HG03378 (cell line): ENCODE data around the gene PPP6R3.
"Not testable (repeated sequence)": the region's sequence is repeated elsewhere in the genome, so short reads cannot be mapped to it uniquely, and the experiment has no call there.

Source experiments
- ATAC-seq: cut with Tn5 transposase; IDR thresholded peaks from one replicate; pipeline ENCODE4 v1.9.1; 2021; ENCODE audit warnings: mild to moderate bottlenecking, moderate library complexity; ENCODE audit not compliant: unreplicated experiment

PPP6R3 gene

DNA sequence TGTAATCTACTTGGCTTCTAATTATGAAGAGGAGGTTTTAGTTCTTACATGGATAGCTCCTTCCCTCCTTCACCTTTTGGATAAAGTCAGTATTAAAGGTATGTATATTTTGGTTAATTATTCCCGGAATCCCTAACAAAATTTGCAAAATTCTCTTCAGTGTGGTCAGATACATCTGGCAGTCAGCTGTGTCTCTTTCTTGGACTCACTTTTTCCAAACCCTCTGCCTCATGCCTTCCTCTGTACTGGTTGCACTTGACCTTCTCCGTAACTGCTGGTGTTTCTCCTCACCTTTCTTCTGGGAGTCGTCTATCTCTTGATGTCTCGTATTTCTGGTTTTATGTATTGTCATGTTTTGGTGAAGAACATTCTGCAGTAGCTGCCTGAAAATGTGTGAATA lies 62.5 kb downstream of the PPP6R3 start:
- no peak for ATAC-seq

DNA sequence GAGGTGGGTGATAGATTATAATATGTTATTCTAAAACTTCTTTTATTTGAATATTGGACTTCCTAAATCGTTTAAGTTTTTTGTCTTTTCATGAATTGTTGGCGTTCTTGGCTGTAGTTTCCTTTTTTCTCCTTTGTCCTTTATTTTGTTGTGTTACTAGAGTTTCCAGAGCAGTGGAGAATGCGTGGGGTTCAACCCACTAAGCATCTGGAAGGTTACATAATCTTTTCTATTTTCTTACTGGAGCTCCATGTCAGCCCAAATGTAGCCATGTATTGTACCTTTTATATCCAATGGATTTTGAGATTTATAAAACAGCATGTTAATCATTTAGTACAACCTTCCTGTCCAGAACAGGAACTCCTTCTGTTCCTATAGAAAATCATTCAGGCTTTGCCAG lies 63.2 kb downstream of the PPP6R3 start:
- no peak for ATAC-seq

DNA sequence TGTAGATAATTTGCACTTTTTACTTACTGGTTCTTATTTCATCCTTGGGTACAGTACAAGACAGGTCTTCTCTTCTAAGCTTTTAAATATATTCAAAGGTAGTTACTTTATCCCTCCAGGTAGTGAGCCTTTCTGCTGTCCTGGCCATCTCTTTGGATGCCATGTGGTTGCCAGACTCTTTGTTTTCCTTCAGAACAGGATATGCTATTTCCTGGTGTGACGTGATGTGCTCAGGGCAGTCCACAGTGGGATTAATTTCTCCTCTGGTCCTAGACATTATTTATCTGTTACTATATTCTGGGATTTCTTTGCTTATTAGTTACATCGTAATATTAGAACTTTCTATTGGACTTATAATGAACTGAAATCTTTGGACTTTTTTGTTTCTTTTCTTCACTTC lies 63.7 kb downstream of the PPP6R3 start:
- no peak for ATAC-seq

DNA sequence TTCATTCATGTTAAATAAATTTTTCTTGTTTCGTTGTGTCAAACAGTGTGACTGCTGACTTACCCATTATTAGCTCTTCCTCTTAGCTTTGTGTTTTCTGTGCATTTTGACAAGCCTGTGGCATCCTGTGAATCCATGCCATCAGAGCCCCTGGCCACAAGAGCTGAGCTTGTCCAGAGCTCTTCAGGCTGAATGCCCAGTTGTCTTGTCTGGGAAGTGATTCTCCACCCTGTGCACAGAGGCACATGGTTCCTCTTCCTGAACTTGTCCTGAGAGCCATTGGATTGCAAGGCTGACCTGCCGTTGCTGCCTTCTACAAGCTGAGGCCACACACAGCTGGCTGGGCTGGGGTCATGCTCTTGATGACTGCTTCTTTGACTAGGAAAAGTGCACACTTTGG lies 64.1 kb downstream of the PPP6R3 start:
- no peak for ATAC-seq

DNA sequence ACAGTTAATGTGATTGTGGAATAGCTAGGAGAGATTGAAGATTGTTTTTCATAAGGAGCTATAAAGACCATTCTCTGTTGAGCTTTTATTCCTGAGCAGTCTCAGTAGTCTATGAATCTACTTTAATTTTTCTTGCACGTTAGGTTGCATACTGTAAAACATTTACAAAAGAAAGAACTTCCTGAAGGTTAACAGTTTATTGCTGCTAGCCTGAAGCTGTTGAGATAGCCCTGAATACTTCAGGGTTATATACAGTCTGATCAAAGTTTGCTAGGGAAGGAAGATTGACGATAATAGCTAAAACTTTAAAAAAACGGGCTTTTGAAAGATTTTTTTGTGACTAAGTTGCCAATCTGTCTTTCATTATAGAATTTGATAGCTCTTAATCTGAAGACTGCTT lies 64.8 kb downstream of the PPP6R3 start:
- no peak for ATAC-seq

DNA sequence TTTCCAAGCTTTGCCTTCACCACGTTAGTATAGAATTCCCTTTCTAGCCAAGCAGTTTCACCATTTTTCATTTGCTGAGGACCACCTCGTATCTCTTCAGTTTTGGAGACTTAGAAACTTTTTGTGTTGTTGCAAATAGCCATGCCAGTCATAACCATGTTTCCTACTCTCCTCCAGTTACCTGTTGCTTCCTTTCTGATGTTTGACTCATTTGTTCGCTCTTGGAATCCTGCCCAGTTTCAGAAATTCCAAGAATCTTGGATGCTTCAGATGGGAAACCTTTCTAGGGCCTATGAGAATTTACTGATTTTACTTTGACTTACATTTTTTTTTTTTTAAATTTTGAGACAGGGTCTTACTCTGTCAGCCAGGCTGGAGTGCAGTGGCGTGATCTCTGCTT lies 65.4 kb downstream of the PPP6R3 start:
- ATAC-seq = no peak

DNA sequence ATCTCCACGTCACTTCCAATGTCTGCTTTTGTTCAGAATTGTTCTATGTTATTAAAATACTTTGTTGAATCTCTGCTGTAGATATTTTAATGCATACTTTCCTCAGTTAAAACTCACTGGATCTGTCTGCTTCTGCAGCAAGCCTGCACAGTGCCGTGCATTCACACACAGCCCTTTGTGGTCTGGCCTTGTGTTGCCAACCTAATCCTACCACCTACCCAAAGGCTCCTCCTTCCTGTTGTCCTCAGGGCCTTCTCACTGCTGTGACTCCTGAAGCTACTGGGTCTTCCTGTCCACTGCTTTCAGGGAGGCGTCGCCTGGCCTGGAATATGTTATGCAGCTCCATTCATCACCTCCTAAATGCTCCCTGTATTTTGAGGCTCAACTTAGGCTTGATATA lies 67.0 kb downstream of the PPP6R3 start:
- no peak for ATAC-seq

DNA sequence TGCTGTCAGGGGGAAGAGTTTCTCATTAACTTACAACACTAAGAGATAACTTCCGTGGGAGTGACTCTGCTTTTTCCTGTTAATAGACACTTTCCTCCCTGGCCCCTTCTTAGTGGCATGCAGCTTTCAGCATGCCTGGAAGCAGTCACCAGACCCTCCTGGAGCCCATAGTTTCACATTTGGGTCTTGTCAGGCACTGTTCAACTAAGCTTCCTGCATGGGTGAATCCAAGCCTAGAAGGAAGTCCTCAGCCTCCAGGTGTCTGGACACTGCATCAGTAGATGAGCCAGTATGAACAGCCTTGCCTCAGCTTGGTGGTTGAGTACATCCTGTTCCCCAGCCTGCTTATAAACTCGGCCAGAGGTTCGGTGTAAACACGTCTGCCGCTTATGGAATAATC lies 68.1 kb downstream of the PPP6R3 start:
- ATAC-seq = no peak

DNA sequence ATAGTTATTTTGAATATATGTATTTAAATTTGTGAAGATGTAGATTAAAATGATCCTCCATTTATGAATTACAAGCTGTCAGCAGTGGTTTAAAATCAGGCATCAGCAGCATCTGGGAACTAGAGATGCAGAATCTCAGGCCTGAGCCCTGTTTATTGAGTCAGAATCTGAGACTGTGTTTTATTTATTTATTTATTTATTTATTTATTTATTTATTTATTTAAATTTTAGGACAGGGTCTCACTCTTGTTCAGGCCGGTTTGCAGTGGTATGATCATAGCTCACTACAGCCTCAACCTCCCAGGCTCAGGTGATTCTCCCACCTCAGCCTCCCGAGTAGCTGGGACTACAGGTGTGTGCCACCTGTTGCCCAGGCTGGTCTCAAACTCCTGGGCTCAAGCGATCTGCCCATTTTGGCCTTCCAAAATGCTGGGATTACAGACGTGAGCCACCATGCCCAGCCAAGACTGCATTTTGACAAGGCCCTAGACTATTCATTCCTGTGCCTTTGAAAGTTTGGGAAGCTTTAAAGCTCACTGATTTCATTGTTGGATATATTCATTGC lies 70.7 kb downstream of the PPP6R3 start:
- no peak for ATAC-seq

DNA sequence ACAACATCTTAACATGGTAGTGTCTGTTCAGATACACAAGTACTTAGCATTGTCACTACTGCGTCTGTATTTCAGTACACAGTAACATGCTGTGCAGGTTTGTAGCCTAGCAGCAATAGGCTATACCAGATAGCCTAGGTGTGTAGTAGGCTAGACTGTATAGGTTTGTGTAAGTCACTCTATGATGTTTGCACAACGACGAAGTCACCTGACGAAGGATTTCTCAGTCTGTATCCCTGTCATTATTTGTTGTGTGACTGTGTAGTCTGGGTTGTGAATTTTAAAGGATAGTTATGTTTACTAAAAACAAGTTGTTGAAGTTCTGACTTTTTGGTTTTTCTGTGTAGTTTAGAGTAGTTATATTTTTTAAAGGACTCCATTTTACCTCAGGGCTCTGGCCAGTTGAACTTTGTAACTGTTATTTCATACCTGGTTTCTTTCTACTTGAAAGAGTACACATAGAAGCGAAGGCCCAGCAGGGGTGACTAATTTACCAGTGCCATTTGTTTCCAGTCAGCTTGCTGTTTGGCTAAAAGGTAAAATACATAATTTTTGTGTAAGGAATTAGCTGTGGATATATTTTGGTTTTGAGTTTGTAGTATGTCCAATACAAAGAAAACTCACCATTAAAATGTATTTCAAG lies 72.3 kb downstream of the PPP6R3 start:
- ATAC-seq = no peak

DNA sequence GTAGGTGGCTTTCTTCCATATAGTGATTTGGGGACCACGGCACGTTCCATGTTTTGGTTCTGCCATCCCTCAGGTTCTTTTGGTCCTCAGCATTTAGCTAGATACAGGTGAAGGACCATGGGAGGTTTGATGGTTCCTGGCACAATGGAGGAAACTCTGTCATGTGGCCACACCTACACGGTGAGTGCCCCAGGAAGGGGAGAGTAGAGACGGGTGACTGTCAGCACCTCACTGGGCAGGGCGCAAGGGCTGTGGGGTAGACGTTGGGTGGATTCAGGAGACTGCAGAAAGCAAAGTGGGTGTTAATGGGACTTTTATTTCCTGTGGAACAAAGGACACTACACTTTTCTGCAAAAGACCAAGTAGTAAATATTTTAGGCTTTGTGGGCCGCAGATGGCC lies 73.4 kb downstream of the PPP6R3 start:
- no peak for ATAC-seq

DNA sequence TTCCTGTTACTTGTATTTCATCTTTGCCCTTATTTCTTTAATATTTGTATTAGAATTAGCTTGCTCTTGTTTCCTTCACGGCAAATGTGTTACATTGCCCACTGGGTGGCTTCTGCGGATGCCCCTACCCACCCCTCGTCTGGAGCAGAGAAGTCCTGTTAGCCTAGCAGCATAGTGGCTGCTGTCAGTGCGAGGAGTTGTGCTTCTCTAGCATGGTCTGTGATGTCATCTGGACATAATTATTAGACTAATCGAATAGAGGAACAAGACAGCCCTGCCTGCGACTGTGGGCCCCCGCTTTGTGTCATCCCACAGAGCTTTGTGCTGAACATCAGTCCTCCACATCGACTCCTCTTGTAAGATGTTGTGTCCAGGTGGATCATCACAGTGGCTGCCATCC lies 74.5 kb downstream of the PPP6R3 start:
- no peak for ATAC-seq

DNA sequence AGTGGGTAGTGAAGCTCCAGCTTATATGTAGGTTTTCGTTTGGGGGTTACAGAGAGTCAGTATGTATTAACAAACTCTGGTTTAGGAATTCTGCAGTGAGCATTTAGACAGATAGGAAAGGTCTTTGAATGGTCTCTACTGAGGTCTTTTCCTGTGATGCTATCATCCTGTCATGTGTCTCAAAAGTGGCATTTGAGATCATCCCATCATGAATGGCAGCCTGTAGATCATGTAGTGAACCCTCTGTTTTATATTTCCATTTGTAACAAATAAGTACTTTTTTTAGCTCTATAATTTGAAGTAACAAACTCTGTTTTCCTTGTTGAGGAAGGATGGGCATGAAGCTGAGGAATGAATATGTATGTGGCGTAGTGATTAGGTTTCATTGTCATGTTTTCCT lies 76.2 kb downstream of the PPP6R3 start:
- no peak for ATAC-seq

DNA sequence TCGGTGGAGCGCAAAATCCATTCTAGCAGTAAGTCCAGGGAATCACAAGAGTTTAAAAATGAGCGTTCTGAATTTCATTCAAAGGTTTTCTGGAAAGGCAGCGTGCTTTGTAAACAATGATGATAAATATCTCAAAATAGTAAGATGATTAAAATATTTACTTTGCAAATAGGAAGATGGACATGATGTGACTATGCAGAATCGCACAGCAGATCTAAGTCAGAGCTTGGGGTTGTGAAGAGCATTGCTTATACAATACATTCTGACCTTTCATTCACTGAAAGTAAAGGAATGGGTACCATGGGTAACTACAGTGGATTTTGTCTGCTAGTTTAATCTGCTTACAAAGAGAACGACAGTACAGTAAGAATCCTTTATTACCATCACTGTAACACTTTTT lies 77.5 kb downstream of the PPP6R3 start:
- no peak for ATAC-seq

DNA sequence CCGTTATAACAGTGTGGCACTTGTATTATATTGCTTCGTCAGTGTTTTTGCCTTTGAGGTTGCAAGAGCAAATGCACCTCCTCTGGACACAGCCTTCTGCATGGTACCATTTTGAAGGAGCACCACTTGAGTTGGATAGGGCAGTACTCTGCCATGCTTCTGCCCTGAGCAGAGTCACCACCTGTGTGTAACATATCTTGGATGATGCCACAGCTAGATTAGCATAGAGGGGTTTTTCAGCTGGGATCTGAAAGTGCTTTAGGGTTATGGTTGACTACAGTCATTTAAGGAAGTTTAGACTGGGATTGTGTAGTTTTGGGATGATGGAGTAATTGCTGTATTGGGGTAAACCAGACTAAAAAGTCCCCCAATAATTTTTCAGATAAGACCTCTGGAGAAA lies 78.8 kb downstream of the PPP6R3 start:
- ATAC-seq = no peak

DNA sequence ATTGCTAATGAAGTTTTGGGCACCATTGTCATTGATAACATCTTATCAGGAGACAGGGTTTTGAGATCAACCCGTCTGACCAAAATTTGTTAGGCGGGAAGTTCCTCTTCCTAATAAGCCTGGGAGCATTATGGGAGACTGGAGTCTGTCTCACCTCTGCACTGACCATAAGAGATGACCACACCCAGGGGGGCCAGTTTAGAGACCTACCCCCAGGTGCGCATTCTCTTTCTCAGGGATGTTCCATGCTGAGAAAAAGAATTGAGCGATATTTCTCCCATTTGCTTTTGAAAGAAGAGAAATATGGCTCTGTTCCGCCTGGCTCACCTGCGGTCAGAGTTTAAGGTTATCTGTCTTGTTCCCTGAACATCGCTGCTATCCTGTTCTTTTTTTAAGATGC lies 80.0 kb downstream of the PPP6R3 start:
- not testable (repeated sequence) for ATAC-seq

DNA sequence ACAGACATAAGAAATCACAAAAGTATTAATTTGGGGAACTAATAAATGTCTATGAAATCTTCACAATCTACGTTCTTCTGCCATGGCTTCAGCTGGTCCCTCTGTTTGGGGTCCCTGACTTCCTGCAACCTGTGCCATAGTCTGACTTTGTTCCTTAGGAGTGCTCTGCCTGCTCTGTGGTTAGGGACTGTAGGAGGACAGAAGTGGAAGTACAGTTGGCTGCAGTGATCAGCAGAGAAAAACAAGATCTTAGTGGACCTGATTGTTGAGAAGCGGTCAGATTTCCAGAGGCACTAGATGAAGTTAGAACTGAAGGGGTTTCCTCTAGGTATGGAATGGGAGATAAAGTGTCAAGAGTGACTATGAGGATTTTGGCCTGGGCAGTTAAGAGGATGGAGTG lies 80.6 kb downstream of the PPP6R3 start:
- ATAC-seq = no peak

DNA sequence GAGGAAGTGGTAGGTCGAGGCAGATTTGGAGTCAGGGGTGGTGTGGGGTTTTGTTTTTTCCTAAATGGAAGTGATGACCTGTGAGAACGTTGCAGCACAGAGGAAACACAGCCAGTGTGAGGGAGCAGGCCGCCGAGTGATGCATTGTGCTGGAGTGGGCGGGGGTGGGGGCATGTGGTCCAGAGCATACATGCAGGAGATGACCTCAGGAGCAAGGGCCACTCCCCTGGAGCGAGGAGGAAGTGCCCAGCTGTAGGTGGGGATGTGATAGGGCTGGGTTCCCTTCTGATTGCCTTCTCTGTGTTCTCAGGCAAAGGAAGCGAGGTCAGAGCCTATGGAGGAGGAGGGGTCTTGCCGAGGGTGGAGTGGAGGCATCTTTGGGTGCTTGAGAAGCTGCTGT lies 81.4 kb downstream of the PPP6R3 start:
- no peak for ATAC-seq

DNA sequence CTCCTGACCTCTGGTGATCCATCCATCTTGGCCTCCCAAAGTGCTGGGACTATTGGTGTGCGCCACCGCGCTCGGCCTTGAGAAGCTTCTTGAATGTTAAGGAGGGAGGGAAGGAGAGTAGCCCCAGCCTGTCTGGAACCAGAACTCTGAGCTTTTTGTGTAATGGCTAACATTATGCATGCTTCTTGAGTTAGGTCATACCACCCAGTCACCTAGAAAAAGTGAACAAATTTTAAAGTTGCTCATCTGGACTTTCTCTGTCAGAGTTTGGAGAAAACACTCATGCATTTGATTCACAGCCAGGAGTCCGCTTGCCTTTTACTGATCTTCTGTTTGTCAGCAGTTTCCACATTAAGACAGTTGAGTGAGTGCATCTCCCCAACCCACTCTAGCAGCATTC lies 82.1 kb downstream of the PPP6R3 start:
- ATAC-seq = no peak

DNA sequence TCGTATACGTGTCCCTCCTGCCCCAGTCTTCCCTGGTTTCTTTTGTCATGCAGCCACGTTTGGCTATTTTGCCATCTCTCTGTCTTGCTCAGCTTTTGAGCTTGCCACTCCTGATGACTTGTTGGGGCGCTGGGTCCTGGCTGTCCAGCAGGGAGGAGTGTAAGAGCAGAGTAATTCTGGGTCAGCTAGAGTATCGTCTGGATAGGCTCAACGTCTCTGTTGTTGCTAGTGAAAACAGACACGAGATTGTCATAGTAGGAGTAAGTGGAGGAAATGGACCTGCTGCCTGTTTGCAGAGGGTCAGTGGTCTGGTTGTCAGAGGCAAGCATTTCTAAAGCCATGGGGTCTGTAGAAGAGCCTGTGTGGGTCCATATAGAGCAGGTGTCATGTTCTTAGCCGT lies 83.0 kb downstream of the PPP6R3 start:
- ATAC-seq = no peak

DNA sequence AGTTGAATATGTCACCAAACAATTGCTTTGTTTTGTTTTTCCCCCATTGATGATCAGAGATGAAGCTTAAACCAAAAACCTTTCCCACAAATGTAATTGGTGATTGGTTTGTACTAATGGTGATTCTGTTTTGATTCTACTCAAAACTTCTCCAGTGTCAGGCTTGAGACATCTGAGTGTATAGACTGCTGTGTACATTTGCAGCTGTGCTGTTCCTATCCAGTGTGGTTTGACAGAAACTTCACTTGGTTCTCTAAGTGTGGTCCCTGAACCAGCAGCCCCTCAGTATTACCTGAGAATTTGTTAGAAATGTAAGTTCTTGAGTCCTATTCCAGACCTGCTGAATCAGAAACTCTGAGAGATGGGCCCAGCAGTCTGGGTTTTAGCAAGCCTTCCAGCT lies 84.8 kb downstream of the PPP6R3 start:
- no peak for ATAC-seq

DNA sequence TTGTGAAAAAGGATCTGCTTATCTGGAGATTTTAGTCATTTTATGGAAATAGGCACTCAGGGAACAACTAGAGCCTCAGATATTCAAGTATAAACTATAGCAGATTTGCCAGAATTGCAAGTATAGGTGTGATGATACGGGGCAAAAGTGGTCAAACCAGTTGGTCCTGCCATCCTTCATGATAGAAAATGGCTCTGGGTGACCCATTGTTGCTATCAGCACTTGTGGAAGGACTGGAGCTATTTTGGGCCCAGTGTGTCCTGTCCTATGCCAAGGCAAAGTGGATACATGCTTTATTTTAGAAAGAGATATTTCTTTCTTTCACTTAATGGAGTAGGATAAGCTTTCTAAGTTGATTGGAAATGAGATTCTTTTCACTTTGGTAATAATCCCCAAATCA lies 85.2 kb downstream of the PPP6R3 start:
- ATAC-seq = no peak

DNA sequence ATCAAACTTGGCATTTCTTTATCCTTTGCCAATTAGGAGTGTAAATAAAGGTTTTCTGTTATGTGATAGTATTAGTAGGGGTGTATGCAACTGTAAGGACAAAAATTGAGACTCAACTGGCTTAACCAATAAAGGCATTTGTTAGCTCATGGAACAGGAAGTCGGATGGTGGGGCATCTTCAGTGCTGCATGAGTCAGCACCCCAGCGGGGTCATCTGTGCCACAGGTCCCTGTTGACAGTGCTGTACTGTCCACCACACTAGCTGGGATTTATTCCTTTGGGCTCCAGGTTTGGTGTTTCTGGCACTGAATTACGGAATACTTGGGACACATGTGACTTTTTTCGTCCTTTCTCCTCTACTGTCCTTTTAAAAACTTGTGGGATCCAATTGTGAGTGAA lies 86.0 kb downstream of the PPP6R3 start:
- no peak for ATAC-seq
